SK-N-SH (cell line): ENCODE results near the gene MYOM1. TPM values are rescaled to one million over a fixed set of nuclear protein-coding genes. Genes with fewer than 3 reads are reported as not detected.

Experiments
- CTCF ChIA-PET: fragments of 300-600, 350-600 bp; formaldehyde crosslinking; extraction: SDS; loops from one replicate; lab custom pipeline; 2021; lab: Yijun Ruan, JAX
- POLR2A ChIA-PET: fragments of 350-600 bp; sonication (Branson Sonifier 250); formaldehyde crosslinking; extraction: SDS; loops from one replicate; lab custom pipeline; 2020; ENCODE audit warnings: antibody characterized with exemption, inconsistent platforms; lab: Yijun Ruan, JAX
- DNase-seq: peaks from one replicate; pipeline ENCODE4 v3.0.0; 2012
- H2AFZ ChIP-seq: fragments of 200-600 bp; sonication (generic); 2 replicates; pipeline ENCODE4 v1.8.1; 2016; ENCODE audit warnings: antibody characterized with exemption, mild to moderate bottlenecking, low read depth
- H3F3A ChIP-seq: fragments of 200-600 bp; sonication (generic); replicated peaks from 2 replicates; pipeline ENCODE3; 2016; ENCODE audit warnings: antibody characterized with exemption, mild to moderate bottlenecking; ENCODE audit not compliant: insufficient read depth
- H3K27ac ChIP-seq, 2 experiments: fragments of 200-500 bp in 1 of 2; fragments of 200-600 bp in 1 of 2; sonication (Bioruptor generic) in 1 of 2; sonication (generic), shearing (Covaris generic) in 1 of 2; 2 replicates each; pipeline versions ENCODE4 v1.5.1 to v1.6.1; 2014 to 2016; ENCODE audit warnings: low read depth in 2 of 2, inconsistent platforms in 1 of 2, low read length in 1 of 2, mild to moderate bottlenecking in 1 of 2, mixed read lengths in 1 of 2
- H3K27me3 ChIP-seq: fragments of 200-600 bp; sonication (generic), shearing (Covaris generic); 2 replicates; pipeline ENCODE4 v1.6.1; 2016; ENCODE audit warnings: mixed run types; ENCODE audit not compliant: insufficient read depth
- H3K36me3 ChIP-seq, 2 experiments: fragments of 200-500 bp in 1 of 2; fragments of 200-600 bp in 1 of 2; sonication (Bioruptor generic) in 1 of 2; sonication (generic) in 1 of 2; replicated peaks in 1 of 2; 2 replicates each; pipeline versions ENCODE3 to v1.5.1; 2014 to 2016; ENCODE audit warnings: low read length in 1 of 2, mild to moderate bottlenecking in 1 of 2; ENCODE audit not compliant: insufficient read depth in 2 of 2, control insufficient read depth in 1 of 2
- H3K4me1 ChIP-seq, 2 experiments: fragments of 200-500 bp in 1 of 2; fragments of 200-600 bp in 1 of 2; sonication (Bioruptor generic) in 1 of 2; sonication (generic), shearing (Covaris generic) in 1 of 2; 2 replicates each; pipeline versions ENCODE4 v1.5.1 to v1.6.1; 2014 to 2016; ENCODE audit warnings: low read depth in 1 of 2, low read length in 1 of 2, mixed run types in 1 of 2; ENCODE audit not compliant: insufficient read depth in 2 of 2, control insufficient read depth in 1 of 2
- H3K4me2 ChIP-seq: fragments of 200-600 bp; sonication (generic), shearing (Covaris generic); 2 replicates; pipeline ENCODE4 v1.6.1; 2017; ENCODE audit warnings: mixed run types
- H3K4me3 ChIP-seq, 2 experiments: fragments of 200-500 bp in 1 of 2; fragments of 200-600 bp in 1 of 2; sonication (Bioruptor generic) in 1 of 2; sonication (generic), shearing (Covaris generic) in 1 of 2; 2 replicates each; pipeline versions ENCODE4 v1.5.1 to v1.8.1; 2014 to 2016; ENCODE audit warnings: low read depth in 2 of 2, inconsistent platforms in 1 of 2, low read length in 1 of 2, mild to moderate bottlenecking in 1 of 2, mixed read lengths in 1 of 2, moderate library complexity in 1 of 2
- H3K79me2 ChIP-seq: fragments of 200-600 bp; sonication (generic); 2 replicates; pipeline ENCODE4 v1.8.1; 2017; ENCODE audit warnings: mild to moderate bottlenecking; ENCODE audit not compliant: insufficient read depth
- H3K9ac ChIP-seq: fragments of 200-600 bp; sonication (generic); 2 replicates; pipeline ENCODE4 v1.6.1; 2017; ENCODE audit warnings: mixed run types
- H3K9me2 ChIP-seq: fragments of 200-600 bp; sonication (generic); 2 replicates; pipeline ENCODE4 v1.6.1; 2017; ENCODE audit warnings: mixed run types
- H3K9me3 ChIP-seq: fragments of 200-600 bp; sonication (generic); 2 replicates; pipeline ENCODE4 v1.6.1; 2017; ENCODE audit warnings: mixed run types, mild to moderate bottlenecking, moderate library complexity
- H4K20me1 ChIP-seq: fragments of 200-600 bp; sonication (generic); 2 replicates; pipeline ENCODE4 v1.6.1; 2017; ENCODE audit warnings: mild to moderate bottlenecking, mixed run types; ENCODE audit not compliant: insufficient read depth
- ELF1 ChIP-seq: IDR thresholded peaks from 2 replicates; pipeline ENCODE4 v1.4.0; 2012
- EZH2phosphoT487 ChIP-seq: fragments of 200-600 bp; sonication (generic); IDR thresholded peaks from 2 replicates; pipeline ENCODE4 v1.6.1; 2017; ENCODE audit warnings: low read depth, mixed run types, mild to moderate bottlenecking, antibody characterized with exemption, moderate library complexity, borderline replicate concordance
- FOXJ3 ChIP-seq: sonication (generic); formaldehyde crosslinking; IDR thresholded peaks from 2 replicates; pipeline ENCODE4 v1.5.1; 2020; ENCODE audit warnings: mild to moderate bottlenecking, missing genetic modification reagents
- FOXM1 ChIP-seq: IDR thresholded peaks from 2 replicates; pipeline ENCODE4 v1.4.0; 2012; ENCODE audit warnings: low read depth, mild to moderate bottlenecking
- IRF3 ChIP-seq: fragments of 150-350 bp; IDR thresholded peaks from 2 replicates; pipeline ENCODE4 v1.6.1; 2016; ENCODE audit warnings: mild to moderate bottlenecking, low read depth, low read length
- RAD21 ChIP-seq: IDR thresholded peaks from 2 replicates; pipeline ENCODE4 v1.6.1; 2012; ENCODE audit warnings: mild to moderate bottlenecking, low read length
- RCOR1 ChIP-seq: fragments of 150-350 bp; IDR thresholded peaks from 2 replicates; pipeline ENCODE4 v1.6.1; 2017; ENCODE audit warnings: antibody characterized with exemption, low read length
- REST ChIP-seq: IDR thresholded peaks from 2 replicates; pipeline ENCODE4 v1.6.1; 2012; ENCODE audit warnings: mild to moderate bottlenecking, low read depth, low read length, moderate library complexity
- RFX5 ChIP-seq: IDR thresholded peaks from 2 replicates; pipeline ENCODE4 v1.6.1; 2012; ENCODE audit warnings: mild to moderate bottlenecking, improper control_type of control experiment, low read length
- TCF12 ChIP-seq: IDR thresholded peaks from 2 replicates; pipeline ENCODE4 v1.4.0; 2012
- TEAD4 ChIP-seq: IDR thresholded peaks from 2 replicates; pipeline ENCODE4 v1.4.0; 2012; ENCODE audit warnings: mild to moderate bottlenecking, borderline replicate concordance; ENCODE audit not compliant: insufficient read depth
- YY1 ChIP-seq: IDR thresholded peaks from 2 replicates; pipeline ENCODE4 v1.4.0; 2012; ENCODE audit warnings: low read depth, mild to moderate bottlenecking
- WGBS: methylation state at CpG from one replicate; pipeline ENCODE4 v1.1.6; 2017; ENCODE audit warnings: low lambda C conversion rate; 5-methylcytosine and 5-hydroxymethylcytosine counted together
- polyA plus RNA-seq, 3 experiments: library from polyadenylated mRNA; depleted of rRNA; stranded (reverse); fragments of >200 nt; gene quantifications; 2 replicates each; pipeline ENCODE4 v1.2.3, GENCODE V29; 2012
- TF ChIP-seq, protein P1 (sequence below): IDR thresholded peaks from 2 replicates; pipeline ENCODE4 v1.4.0; 2012; ENCODE audit warnings: low read depth, borderline replicate concordance
- TF ChIP-seq, protein P2 (sequence below): fragments of 200-600 bp; sonication (generic); IDR thresholded peaks from 2 replicates; pipeline ENCODE4 v1.6.1; 2017; ENCODE audit warnings: antibody characterized with exemption, mild to moderate bottlenecking, moderate library complexity

MYOM1 gene
- polyA plus RNA-seq, 1 of the 3 experiments (the other 2 are of a cell fraction), result 0.07 TPM

DNA sequence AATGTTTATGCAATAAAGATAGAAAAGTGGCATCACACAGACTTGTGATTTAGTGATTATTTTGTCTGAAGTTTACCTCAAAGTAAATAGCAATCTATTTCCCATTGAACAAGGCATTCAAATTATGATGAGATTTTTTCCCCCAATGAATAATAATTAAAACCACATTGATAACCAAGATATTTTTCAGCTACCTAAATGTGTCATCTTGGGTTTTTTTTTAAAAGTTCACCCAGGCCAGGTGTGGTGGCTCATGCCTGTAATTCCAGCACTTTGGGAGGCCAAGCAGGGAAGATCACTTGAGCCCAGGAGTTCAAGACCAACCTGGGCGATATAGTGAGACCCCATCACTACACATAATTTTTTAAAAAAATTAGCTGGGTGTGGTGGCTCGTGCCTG lies 27.0 kb downstream of the MYOM1 start:
- Histone ChIP-seq H3K4me3 (no peak overlapping the region), H3K4me1 (no peaks in the 10 kb centered on the region; a peak in 1 of 4 replicates), H2AFZ (no peak overlapping the region), H3K27ac (no peak overlapping the region), H3K9me2 (no peaks in the 10 kb centered on the region), H3K4me2 (no peak overlapping the region), H3K36me3 (no peaks in the 10 kb centered on the region), H3K27me3 (no peaks in the 10 kb centered on the region), H3F3A (no peaks in the 10 kb centered on the region), H3K9ac (no peak overlapping the region), H3K9me3 (no peaks in the 10 kb centered on the region), H4K20me1 (no peaks in the 10 kb centered on the region), H3K79me2 (no peaks in the 10 kb centered on the region)
- DNase-seq, result no peak
- CTCF ChIA-PET, result interaction anchor here (0.6 to 2.7 kb wide), 6 partner anchors 8 to 58 kb away, joined by 3 to 8 read pairs (median 4); no protein-coding TSS in a partner anchor
- no peak for TF ChIP-seq FOXJ3
- TF ChIP-seq, protein P1, sequence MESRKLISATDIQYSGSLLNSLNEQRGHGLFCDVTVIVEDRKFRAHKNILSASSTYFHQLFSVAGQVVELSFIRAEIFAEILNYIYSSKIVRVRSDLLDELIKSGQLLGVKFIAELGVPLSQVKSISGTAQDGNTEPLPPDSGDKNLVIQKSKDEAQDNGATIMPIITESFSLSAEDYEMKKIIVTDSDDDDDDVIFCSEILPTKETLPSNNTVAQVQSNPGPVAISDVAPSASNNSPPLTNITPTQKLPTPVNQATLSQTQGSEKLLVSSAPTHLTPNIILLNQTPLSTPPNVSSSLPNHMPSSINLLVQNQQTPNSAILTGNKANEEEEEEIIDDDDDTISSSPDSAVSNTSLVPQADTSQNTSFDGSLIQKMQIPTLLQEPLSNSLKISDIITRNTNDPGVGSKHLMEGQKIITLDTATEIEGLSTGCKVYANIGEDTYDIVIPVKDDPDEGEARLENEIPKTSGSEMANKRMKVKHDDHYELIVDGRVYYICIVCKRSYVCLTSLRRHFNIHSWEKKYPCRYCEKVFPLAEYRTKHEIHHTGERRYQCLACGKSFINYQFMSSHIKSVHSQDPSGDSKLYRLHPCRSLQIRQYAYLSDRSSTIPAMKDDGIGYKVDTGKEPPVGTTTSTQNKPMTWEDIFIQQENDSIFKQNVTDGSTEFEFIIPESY, result no peak
- TF ChIP-seq RFX5, result no peak
- TF ChIP-seq REST, result no peak
- TF ChIP-seq TCF12, result no peak
- no peak for TF ChIP-seq IRF3
- TF ChIP-seq EZH2phosphoT487, result no peak
- TF ChIP-seq, protein P2, sequence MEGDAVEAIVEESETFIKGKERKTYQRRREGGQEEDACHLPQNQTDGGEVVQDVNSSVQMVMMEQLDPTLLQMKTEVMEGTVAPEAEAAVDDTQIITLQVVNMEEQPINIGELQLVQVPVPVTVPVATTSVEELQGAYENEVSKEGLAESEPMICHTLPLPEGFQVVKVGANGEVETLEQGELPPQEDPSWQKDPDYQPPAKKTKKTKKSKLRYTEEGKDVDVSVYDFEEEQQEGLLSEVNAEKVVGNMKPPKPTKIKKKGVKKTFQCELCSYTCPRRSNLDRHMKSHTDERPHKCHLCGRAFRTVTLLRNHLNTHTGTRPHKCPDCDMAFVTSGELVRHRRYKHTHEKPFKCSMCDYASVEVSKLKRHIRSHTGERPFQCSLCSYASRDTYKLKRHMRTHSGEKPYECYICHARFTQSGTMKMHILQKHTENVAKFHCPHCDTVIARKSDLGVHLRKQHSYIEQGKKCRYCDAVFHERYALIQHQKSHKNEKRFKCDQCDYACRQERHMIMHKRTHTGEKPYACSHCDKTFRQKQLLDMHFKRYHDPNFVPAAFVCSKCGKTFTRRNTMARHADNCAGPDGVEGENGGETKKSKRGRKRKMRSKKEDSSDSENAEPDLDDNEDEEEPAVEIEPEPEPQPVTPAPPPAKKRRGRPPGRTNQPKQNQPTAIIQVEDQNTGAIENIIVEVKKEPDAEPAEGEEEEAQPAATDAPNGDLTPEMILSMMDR, result no peak
- TF ChIP-seq ELF1, result no peak
- no peak for TF ChIP-seq YY1
- TF ChIP-seq RAD21, result no peak
- no peak for TF ChIP-seq FOXM1
- TF ChIP-seq RCOR1, result no peak
- no peak for TF ChIP-seq TEAD4
- POLR2A ChIA-PET, result no interaction called here
- WGBS, result 52% methylated on average over 2 of the region's 2 CpGs
